IPS-15b (cell line): ENCODE results near the gene DNAI1.

Source experiments
- H3K27me3 ChIP-seq: one replicate; pipeline ENCODE4 v1.6.1; 2013; ENCODE audit warnings: low read length; ENCODE audit not compliant: control insufficient read depth, insufficient read depth
- H3K36me3 ChIP-seq: one replicate; pipeline ENCODE4 v1.6.1; 2013; ENCODE audit warnings: low read length; ENCODE audit not compliant: control insufficient read depth, insufficient read depth
- H3K4me1 ChIP-seq: one replicate; pipeline ENCODE4 v1.6.1; 2013; ENCODE audit warnings: mild to moderate bottlenecking, low read length; ENCODE audit not compliant: control insufficient read depth, insufficient read depth
- H3K4me3 ChIP-seq: one replicate; pipeline ENCODE4 v1.5.1; 2013; ENCODE audit warnings: low read depth, low read length
- H3K9ac ChIP-seq: one replicate; pipeline ENCODE4 v1.6.1; 2013; ENCODE audit warnings: low read depth, mild to moderate bottlenecking, low read length
- H3K9me3 ChIP-seq: one replicate; pipeline ENCODE4 v1.6.1; 2013; ENCODE audit warnings: mild to moderate bottlenecking, low read length; ENCODE audit not compliant: control insufficient read depth, insufficient read depth

The DNAI1 gene

GRCh38 chr9:34507966-34508365 is 49.4 kb downstream of the DNAI1 start:
- Histone ChIP-seq H3K9me3 (no peaks in the 10 kb centered on the region), H3K4me1 (peaks cover 23% of the 10 kb centered on the region), H3K36me3 (no peaks in the 10 kb centered on the region), H3K27me3 (no peaks in the 10 kb centered on the region), H3K4me3 (no peak overlapping the region), H3K9ac (no peak overlapping the region)

- Histone ChIP-seq H3K4me1 (peaks cover 28% of the 10 kb centered on the region), H3K27me3 (no peaks in the 10 kb centered on the region), H3K4me3 (no peak overlapping the region), H3K9ac (no peak overlapping the region), H3K36me3 (no peaks in the 10 kb centered on the region), H3K9me3 (no peaks in the 10 kb centered on the region)
These were observed 49.9 kb downstream of the DNAI1 start for GRCh38 chr9:34508463-34508862.

DNA sequence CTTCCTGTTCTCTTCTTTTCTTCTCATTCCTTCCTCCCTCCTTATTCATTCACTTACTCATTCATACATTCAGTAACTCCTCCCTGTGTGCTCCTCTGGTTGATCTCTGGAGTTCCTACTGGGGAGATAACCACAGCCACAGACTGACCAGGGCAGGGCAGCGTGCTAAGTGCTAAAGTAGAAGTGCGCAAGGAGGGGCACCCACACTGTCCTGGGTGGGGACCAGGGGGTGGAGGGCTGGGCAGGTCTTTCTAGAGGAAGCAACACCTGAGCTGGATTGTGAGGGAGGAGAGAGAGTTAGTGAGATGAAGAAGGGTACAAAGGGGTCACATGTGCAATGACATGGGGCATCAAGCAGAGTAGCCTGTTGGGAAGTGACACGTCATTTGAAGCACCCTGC is 50.3 kb downstream of the DNAI1 start:
- Histone ChIP-seq H3K9me3 (no peaks in the 10 kb centered on the region), H3K27me3 (no peaks in the 10 kb centered on the region), H3K4me1 (peaks cover 31% of the 10 kb centered on the region), H3K9ac (no peak overlapping the region), H3K36me3 (no peaks in the 10 kb centered on the region), H3K4me3 (no peak overlapping the region)

DNA sequence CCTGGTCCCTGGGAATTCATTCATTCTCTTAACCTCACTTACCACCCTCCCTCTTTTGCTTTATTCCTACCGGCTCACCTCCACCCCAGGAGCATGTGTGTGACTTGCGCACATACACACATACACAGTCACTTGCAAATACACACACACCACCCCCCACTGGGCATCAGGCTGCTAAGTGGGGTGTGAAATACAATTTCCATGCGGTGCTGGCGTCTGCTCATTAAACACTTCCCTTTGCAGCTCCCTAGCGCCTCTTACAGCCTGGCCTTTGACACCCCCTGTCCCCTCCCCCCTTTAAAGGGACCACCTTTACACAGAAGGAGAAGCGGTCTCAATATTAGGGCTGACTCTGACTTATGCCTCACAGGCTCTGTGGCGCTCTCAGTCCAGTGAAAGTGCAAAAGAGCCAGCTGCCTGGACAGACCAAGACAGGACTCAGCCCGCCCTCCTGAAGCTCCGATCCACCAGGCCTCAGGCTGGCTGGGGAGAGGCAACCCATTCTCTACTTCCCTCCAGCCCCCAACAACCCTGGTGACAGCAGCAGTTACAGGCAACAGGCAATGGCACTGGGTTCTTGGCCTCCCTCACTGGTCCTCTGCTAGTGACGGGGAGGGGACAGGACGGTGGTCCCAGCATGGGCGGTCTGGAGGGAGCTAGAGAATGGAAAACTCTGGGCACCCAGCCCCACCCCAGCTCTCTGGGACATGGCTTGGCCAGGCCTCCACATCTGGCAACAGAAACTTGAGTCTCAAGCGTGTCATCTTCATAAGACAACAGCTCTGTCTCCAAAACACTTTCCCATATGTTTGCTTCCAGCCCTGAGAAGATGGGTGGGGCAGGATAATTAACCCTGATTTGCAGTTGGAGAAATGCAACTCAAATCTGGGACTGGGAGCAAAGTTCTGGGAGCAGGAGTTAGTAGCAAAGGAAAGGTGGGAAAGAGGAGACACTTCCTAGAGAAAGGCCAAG is 52.2 kb downstream of the DNAI1 start:
- H3K9me3 ChIP-seq, result no peaks in the 10 kb centered on the region
- H3K4me1 ChIP-seq, result peaks cover 35% of the 10 kb centered on the region
- no peaks in the 10 kb centered on the region for H3K36me3 ChIP-seq
- no peak overlapping the region for H3K4me3 ChIP-seq
- no peak overlapping the region for H3K9ac ChIP-seq
- no peaks in the 10 kb centered on the region for H3K27me3 ChIP-seq

DNA sequence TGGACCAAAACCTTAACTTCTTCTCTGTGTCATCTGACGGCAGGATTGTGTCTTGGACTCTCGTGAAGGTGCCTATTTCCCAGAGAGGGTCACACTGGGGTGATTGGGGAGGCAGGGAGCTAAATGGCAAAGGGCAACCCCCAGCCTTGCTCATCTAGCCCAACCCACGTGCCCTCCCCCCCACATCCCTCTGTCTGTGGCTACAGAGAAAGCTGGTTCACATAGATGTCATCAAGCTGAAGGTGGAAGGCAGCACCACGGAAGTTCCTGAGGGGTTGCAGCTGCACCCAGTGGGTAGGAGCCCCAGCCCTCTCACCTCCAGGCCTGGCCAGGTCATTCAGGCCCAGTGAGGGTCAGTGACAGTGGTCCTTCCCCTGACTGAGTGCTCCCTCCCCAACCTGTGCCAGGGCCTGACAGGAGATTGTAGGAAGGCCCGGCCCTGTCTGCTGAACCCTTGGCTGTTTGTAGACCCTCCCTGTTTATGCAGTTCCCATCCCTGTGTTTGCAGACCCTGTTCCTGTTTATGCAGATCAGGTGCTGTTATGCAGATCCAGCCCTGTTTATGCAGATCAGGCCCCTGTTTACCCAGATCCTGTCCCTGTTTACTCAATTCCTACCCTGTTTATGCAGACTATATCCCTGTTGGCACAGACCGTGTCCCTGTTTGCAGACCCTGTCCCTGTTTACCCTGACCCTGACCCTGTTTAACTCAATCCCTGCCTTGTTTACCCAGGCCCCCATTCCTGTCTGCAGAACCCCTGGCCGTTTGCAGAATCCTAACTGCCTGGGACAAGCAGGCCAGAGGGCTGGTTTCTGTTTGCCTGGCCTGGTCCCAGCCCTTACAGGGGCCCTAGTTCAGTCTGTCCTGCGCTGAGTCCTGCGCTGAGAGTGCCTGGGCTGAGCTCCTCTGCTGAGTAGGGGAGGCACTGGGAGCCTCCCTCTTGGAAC is 53.8 kb downstream of the DNAI1 start:
- no peaks in the 10 kb centered on the region for H3K36me3 ChIP-seq
- no peaks in the 10 kb centered on the region for H3K27me3 ChIP-seq
- no peaks in the 10 kb centered on the region for H3K9me3 ChIP-seq
- H3K4me1 ChIP-seq, result peaks cover 35% of the 10 kb centered on the region
- no peak overlapping the region for H3K9ac ChIP-seq
- H3K4me3 ChIP-seq, result peak overlapping the region; percentile 14

GRCh38 chr9:34513567-34514214 is 55.1 kb downstream of the DNAI1 start:
- Histone ChIP-seq H3K4me3 (peak overlapping the region; percentile 20), H3K9ac (peak overlapping the region; percentile 5), H3K27me3 (no peaks in the 10 kb centered on the region), H3K4me1 (peaks cover 35% of the 10 kb centered on the region), H3K9me3 (no peaks in the 10 kb centered on the region), H3K36me3 (no peaks in the 10 kb centered on the region)

GRCh38 chr9:34514401-34514800 is 55.8 kb downstream of the DNAI1 start:
- Histone ChIP-seq H3K36me3 (no peaks in the 10 kb centered on the region), H3K9me3 (no peaks in the 10 kb centered on the region), H3K9ac (no peak overlapping the region), H3K4me1 (peaks cover 35% of the 10 kb centered on the region), H3K27me3 (no peaks in the 10 kb centered on the region), H3K4me3 (no peak overlapping the region)

GRCh38 chr9:34514816-34515215 is 56.2 kb downstream of the DNAI1 start:
- Histone ChIP-seq H3K9ac (no peak overlapping the region), H3K4me3 (no peak overlapping the region), H3K9me3 (no peaks in the 10 kb centered on the region), H3K4me1 (peaks cover 35% of the 10 kb centered on the region), H3K36me3 (no peaks in the 10 kb centered on the region), H3K27me3 (no peaks in the 10 kb centered on the region)

- Histone ChIP-seq H3K9me3 (no peaks in the 10 kb centered on the region), H3K9ac (no peak overlapping the region), H3K36me3 (no peaks in the 10 kb centered on the region), H3K4me1 (peaks cover 29% of the 10 kb centered on the region), H3K27me3 (no peaks in the 10 kb centered on the region), H3K4me3 (no peak overlapping the region)
These were observed 57.4 kb downstream of the DNAI1 start for GRCh38 chr9:34515959-34516358.

GRCh38 chr9:34517185-34517584 is 58.6 kb downstream of the DNAI1 start:
- Histone ChIP-seq H3K4me3 (no peak overlapping the region), H3K27me3 (peaks cover 8% of the 10 kb centered on the region), H3K36me3 (no peaks in the 10 kb centered on the region), H3K9me3 (no peaks in the 10 kb centered on the region), H3K9ac (no peak overlapping the region), H3K4me1 (peaks cover 20% of the 10 kb centered on the region)

- no peaks in the 10 kb centered on the region for H3K36me3 ChIP-seq
- H3K4me3 ChIP-seq, result no peak overlapping the region
- no peaks in the 10 kb centered on the region for H3K9me3 ChIP-seq
- H3K27me3 ChIP-seq, result peaks cover 12% of the 10 kb centered on the region
- H3K4me1 ChIP-seq, result peaks cover 13% of the 10 kb centered on the region
- H3K9ac ChIP-seq, result no peak overlapping the region
These were observed 59.6 kb downstream of the DNAI1 start for GRCh38 chr9:34518110-34518616.
